ENCODE results near the gene PLD1.

PLD1 gene

GRCh38 chr3:171671709-171672108 lies 138.6 kb downstream of the PLD1 start:
- Histone ChIP-seq H3K27ac (ENCODE audit: low read depth, low read length) (no peak overlapping the region), H3K9me3 (ENCODE audit: insufficient read depth, low read depth, low read length) (no peaks in the 10 kb centered on the region), H2BK12ac (ENCODE audit: low read length) (no peak overlapping the region), H3K4me2 (ENCODE audit: low read length) (no peak overlapping the region), H3K79me2 (ENCODE audit: control insufficient read depth, insufficient read depth, low read length, poor library complexity) (no peaks in the 10 kb centered on the region), H3K23ac (ENCODE audit: low read length) (no peak overlapping the region), H3K18ac (ENCODE audit: low read length) (no peak overlapping the region), H2BK120ac (ENCODE audit: insufficient read depth, low read length, poor library complexity) (no peak overlapping the region), H3K4me1 (ENCODE audit: control insufficient read depth in 1 of 2, insufficient read depth in 2 of 2, low read length in 2 of 2) (no peaks in the 10 kb centered on the region), H4K12ac (ENCODE audit: low read depth, low read length) (no peak overlapping the region), H2AK5ac (ENCODE audit: low read length) (no peak overlapping the region), H2AFZ (ENCODE audit: insufficient read depth, low read length, poor library complexity) (no peak overlapping the region), H3K79me1 (ENCODE audit: low read length) (no peaks in the 10 kb centered on the region), H3K27me3 (ENCODE audit: insufficient read depth, low read length) (no peaks in the 10 kb centered on the region), H3K4me3 (ENCODE audit: low read depth, low read length) (no peak overlapping the region), H3K36me3 (ENCODE audit: control insufficient read depth in 1 of 2, insufficient read depth in 2 of 2, low read length in 2 of 2) (no peaks in the 10 kb centered on the region), H4K8ac (ENCODE audit: low read depth, low read length) (no peak overlapping the region), H3K9ac (ENCODE audit: low read length) (no peak overlapping the region), H4K91ac (ENCODE audit: low read depth, low read length) (no peak overlapping the region), H2BK5ac (ENCODE audit: low read depth, low read length, poor library complexity) (no peak overlapping the region), H3K4ac (ENCODE audit: low read depth, low read length) (no peak overlapping the region), H3K14ac (ENCODE audit: low read length) (no peak overlapping the region)
- no CpG with 5 or more reads among the region's 4 CpGs for WGBS (ENCODE audit: extremely low coverage, insufficient coverage, insufficient read length)
- DNase-seq: no peak

- H3K14ac ChIP-seq (ENCODE audit: low read length): no peak overlapping the region
- H3K4me2 ChIP-seq (ENCODE audit: low read length): no peak overlapping the region
- no peak overlapping the region for H3K27ac ChIP-seq (ENCODE audit: low read depth, low read length)
- H4K91ac ChIP-seq (ENCODE audit: low read depth, low read length): no peak overlapping the region
- H3K18ac ChIP-seq (ENCODE audit: low read length): no peak overlapping the region
- no peak overlapping the region for H4K8ac ChIP-seq (ENCODE audit: low read depth, low read length)
- H3K36me3 ChIP-seq (ENCODE audit: control insufficient read depth in 1 of 2, insufficient read depth in 2 of 2, low read length in 2 of 2): no peaks in the 10 kb centered on the region
- no peaks in the 10 kb centered on the region for H3K79me1 ChIP-seq (ENCODE audit: low read length)
- no peak overlapping the region for H3K23ac ChIP-seq (ENCODE audit: low read length)
- whole genome bisulfite sequencing (ENCODE audit: extremely low coverage, insufficient coverage, insufficient read length): no CpG with 5 or more reads among the region's 4 CpGs
- no peaks in the 10 kb centered on the region for H3K9me3 ChIP-seq (ENCODE audit: insufficient read depth, low read depth, low read length)
- H3K4ac ChIP-seq (ENCODE audit: low read depth, low read length): no peak overlapping the region
- H2AK5ac ChIP-seq (ENCODE audit: low read length): no peak overlapping the region
- H4K12ac ChIP-seq (ENCODE audit: low read depth, low read length): no peak overlapping the region
- no peak for DNase-seq
- no peak overlapping the region for H3K9ac ChIP-seq (ENCODE audit: low read length)
- no peak overlapping the region for H2AFZ ChIP-seq (ENCODE audit: insufficient read depth, low read length, poor library complexity)
- H3K79me2 ChIP-seq (ENCODE audit: control insufficient read depth, insufficient read depth, low read length, poor library complexity): no peaks in the 10 kb centered on the region
- H3K27me3 ChIP-seq (ENCODE audit: insufficient read depth, low read length): no peaks in the 10 kb centered on the region
- no peak overlapping the region for H2BK12ac ChIP-seq (ENCODE audit: low read length)
- H2BK120ac ChIP-seq (ENCODE audit: insufficient read depth, low read length, poor library complexity): no peak overlapping the region
- no peak overlapping the region for H2BK5ac ChIP-seq (ENCODE audit: low read depth, low read length, poor library complexity)
- no peak overlapping the region for H3K4me3 ChIP-seq (ENCODE audit: low read depth, low read length)
- no peaks in the 10 kb centered on the region for H3K4me1 ChIP-seq (ENCODE audit: control insufficient read depth in 1 of 2, insufficient read depth in 2 of 2, low read length in 2 of 2)
These were observed 143.8 kb downstream of the PLD1 start for GRCh38 chr3:171666516-171666915.

DNA sequence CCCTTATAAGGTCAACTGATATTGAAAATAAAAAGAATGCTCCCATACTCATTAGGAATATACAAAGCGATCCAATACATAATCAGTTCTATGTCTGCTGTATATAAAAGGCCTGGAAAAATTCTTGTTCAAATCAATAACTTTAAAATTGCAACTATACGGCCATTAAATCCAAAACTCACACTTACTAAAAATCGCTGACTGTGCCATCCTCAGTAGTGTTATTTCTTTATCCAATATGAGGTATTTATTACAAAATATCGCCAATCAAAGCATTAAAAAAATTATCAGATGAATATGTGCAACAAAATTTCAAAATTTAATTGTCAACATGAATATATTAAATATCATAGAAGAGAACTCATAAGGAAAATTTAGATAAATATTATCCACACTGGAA lies 146.5 kb downstream of the PLD1 start:
- Histone ChIP-seq H3K27me3 (ENCODE audit: insufficient read depth, low read length) (no peaks in the 10 kb centered on the region), H4K12ac (ENCODE audit: low read depth, low read length) (no peak overlapping the region), H3K23ac (ENCODE audit: low read length) (no peak overlapping the region), H2BK120ac (ENCODE audit: insufficient read depth, low read length, poor library complexity) (no peak overlapping the region), H2BK5ac (ENCODE audit: low read depth, low read length, poor library complexity) (no peak overlapping the region), H3K79me2 (ENCODE audit: control insufficient read depth, insufficient read depth, low read length, poor library complexity) (no peaks in the 10 kb centered on the region), H2BK12ac (ENCODE audit: low read length) (no peak overlapping the region), H3K4me1 (ENCODE audit: control insufficient read depth in 1 of 2, insufficient read depth in 2 of 2, low read length in 2 of 2) (no peaks in the 10 kb centered on the region), H4K91ac (ENCODE audit: low read depth, low read length) (no peak overlapping the region), H3K9me3 (ENCODE audit: insufficient read depth, low read depth, low read length) (no peaks in the 10 kb centered on the region), H4K8ac (ENCODE audit: low read depth, low read length) (no peak overlapping the region), H2AFZ (ENCODE audit: insufficient read depth, low read length, poor library complexity) (no peak overlapping the region), H3K4ac (ENCODE audit: low read depth, low read length) (no peak overlapping the region), H3K9ac (ENCODE audit: low read length) (no peak overlapping the region), H3K79me1 (ENCODE audit: low read length) (no peaks in the 10 kb centered on the region), H3K14ac (ENCODE audit: low read length) (no peak overlapping the region), H3K4me3 (ENCODE audit: low read depth, low read length) (no peak overlapping the region), H3K18ac (ENCODE audit: low read length) (no peak overlapping the region), H3K27ac (ENCODE audit: low read depth, low read length) (no peak overlapping the region), H3K36me3 (ENCODE audit: control insufficient read depth in 1 of 2, insufficient read depth in 2 of 2, low read length in 2 of 2) (no peaks in the 10 kb centered on the region), H2AK5ac (ENCODE audit: low read length) (no peak overlapping the region), H3K4me2 (ENCODE audit: low read length) (no peak overlapping the region)
- DNase-seq: no peak
- WGBS (ENCODE audit: extremely low coverage, insufficient coverage, insufficient read length): no CpG with 5 or more reads among the region's 4 CpGs

- Histone ChIP-seq H3K23ac (ENCODE audit: low read length) (no peak overlapping the region), H2AK5ac (ENCODE audit: low read length) (no peak overlapping the region), H3K9ac (ENCODE audit: low read length) (no peak overlapping the region), H3K79me1 (ENCODE audit: low read length) (no peaks in the 10 kb centered on the region), H3K4me3 (ENCODE audit: low read depth, low read length) (no peak overlapping the region), H3K14ac (ENCODE audit: low read length) (no peak overlapping the region), H2BK5ac (ENCODE audit: low read depth, low read length, poor library complexity) (no peak overlapping the region), H3K9me3 (ENCODE audit: insufficient read depth, low read depth, low read length) (no peaks in the 10 kb centered on the region), H3K4ac (ENCODE audit: low read depth, low read length) (no peak overlapping the region), H2BK12ac (ENCODE audit: low read length) (no peak overlapping the region), H4K91ac (ENCODE audit: low read depth, low read length) (no peak overlapping the region), H2AFZ (ENCODE audit: insufficient read depth, low read length, poor library complexity) (no peak overlapping the region), H2BK120ac (ENCODE audit: insufficient read depth, low read length, poor library complexity) (no peak overlapping the region), H3K4me2 (ENCODE audit: low read length) (no peak overlapping the region), H3K79me2 (ENCODE audit: control insufficient read depth, insufficient read depth, low read length, poor library complexity) (no peaks in the 10 kb centered on the region), H3K36me3 (ENCODE audit: control insufficient read depth in 1 of 2, insufficient read depth in 2 of 2, low read length in 2 of 2) (no peaks in the 10 kb centered on the region), H3K27me3 (ENCODE audit: insufficient read depth, low read length) (no peaks in the 10 kb centered on the region), H3K4me1 (ENCODE audit: control insufficient read depth in 1 of 2, insufficient read depth in 2 of 2, low read length in 2 of 2) (no peaks in the 10 kb centered on the region), H4K12ac (ENCODE audit: low read depth, low read length) (no peak overlapping the region), H4K8ac (ENCODE audit: low read depth, low read length) (no peak overlapping the region), H3K18ac (ENCODE audit: low read length) (no peak overlapping the region), H3K27ac (ENCODE audit: low read depth, low read length) (no peak overlapping the region)
- DNase-seq: no peak
- no CpG with 5 or more reads among the region's 3 CpGs for WGBS (ENCODE audit: extremely low coverage, insufficient coverage, insufficient read length)
These were observed 148.8 kb downstream of the PLD1 start for GRCh38 chr3:171661484-171661883.
